Ecto neural progenitor cell (in vitro differentiated cells): ENCODE data around the gene POPDC3.

Source experiments
- DNase-seq: peaks from one replicate; pipeline ENCODE4 v3.0.0-alpha.2; 2018; ENCODE audit warnings: low spot score

Gene POPDC3

DNA sequence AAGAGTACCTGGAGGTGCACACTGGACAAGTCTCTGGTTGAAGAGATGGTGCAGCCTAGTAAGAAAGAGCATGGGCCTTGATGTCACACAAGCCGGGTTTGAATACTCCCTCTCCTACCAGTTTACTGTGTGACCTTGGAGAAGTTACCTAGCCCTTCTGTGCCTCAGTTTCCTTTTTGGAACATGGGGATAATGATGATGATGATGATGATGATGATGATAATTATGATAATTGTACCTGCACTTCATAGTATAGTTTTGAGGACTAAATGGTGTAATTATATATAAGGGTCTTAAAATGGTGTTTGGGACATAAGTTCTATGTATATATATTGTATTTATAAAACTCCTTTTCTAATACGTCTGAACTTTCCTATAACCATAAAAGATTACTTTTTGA is 41.7 kb downstream of the POPDC3 start:
- DNase-seq: no peak

DNA sequence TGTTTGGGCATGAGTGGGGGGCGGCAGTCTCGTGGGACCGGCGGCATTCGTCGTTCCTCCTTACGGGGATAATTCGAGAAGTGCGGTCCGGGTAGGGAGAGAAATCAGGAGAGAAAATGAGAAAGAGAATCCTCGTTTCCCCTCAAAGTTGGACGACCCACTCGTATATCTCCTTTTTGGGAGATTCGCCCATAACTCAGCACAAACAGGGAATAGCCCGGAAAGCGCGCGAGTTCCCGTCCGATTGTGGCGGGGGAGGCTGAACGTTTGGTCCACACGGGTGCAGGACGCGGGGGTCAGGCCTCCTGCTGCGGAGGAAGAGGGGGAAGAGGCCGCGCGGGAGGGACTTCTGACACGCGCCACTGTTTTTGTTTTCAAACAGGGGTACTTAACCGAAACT is 42.4 kb downstream of the POPDC3 start:
- peak; percentile 53 for DNase-seq

GRCh38 chr6:105136431-105137350 is 43.1 kb downstream of the POPDC3 start:
- DNase-seq: peak; percentile 81

DNA sequence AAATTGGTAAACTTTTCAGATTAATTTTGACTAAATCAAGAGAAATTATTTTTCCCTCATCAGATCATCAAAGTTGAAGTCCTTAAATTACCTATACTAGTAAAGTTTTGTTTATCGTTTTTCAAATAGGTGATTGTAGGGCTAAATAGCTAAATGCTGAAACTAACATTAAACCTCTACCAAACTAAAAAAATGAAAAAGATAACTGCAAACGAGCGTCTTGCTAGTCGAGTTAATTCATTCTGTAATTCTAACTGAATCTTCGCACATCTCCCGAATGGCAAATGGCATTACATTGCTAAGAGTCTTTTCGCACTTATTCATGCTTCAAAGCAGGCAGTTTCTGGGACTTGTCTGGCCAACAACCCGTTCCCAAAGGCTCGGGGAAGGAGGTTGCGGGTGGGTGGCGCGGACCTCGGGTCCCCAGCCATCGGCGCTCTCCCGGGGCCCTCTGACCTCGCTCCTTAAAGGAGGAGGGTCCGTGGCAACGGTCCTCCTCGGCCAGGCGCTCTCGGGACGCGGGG is 43.8 kb downstream of the POPDC3 start:
- no peak for DNase-seq

DNA sequence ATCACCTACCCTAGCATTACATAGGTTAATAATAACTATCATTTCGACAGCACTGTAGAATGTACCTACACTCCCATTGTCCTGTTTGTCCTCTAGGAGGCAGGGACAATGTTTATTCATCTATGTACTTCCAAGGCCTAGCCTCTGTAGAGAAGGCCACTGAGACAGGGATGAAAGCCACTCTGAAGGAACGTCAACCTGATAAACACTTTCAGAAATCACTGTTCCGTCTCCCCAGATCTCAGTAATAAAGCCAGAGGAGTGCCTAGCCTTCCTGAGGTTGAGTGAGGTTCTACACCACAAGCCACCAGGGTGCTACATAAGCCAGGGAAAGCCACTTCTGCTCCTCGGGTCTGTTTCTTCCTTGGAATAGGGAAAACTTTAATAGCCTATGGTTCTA is 44.8 kb downstream of the POPDC3 start:
- no peak for DNase-seq

GRCh38 chr6:105122717-105123116 is 57.1 kb downstream of the POPDC3 start:
- no peak for DNase-seq

DNA sequence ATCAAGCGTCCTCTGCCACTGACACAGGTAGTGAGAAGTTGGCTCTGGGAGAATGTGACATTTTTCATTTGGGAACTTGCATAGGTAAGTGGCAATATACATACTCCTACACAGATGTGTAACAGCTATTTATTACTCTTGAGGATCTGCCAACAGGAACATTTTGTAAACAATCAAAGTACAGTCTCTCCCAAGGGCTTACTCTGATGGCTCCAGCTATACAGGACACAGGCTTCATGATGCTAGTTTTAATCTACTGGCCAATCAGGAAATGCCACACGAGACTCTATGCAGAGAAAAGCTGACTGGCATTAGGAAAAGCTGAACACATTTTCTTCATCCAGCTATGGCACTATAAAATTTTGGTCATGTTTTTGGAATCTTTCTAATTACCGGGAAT is 57.8 kb downstream of the POPDC3 start:
- DNase-seq: no peak

- no peak for DNase-seq
Measured at GRCh38 chr6:105120570-105120969, 59.2 kb downstream of the POPDC3 start.

GRCh38 chr6:105116150-105116549 is 63.7 kb downstream of the POPDC3 start:
- no peak for DNase-seq

GRCh38 chr6:105113422-105113821 is 66.4 kb downstream of the POPDC3 start:
- DNase-seq: no peak

- no peak for DNase-seq
Measured at GRCh38 chr6:105112577-105112976, 67.2 kb downstream of the POPDC3 start.

DNA sequence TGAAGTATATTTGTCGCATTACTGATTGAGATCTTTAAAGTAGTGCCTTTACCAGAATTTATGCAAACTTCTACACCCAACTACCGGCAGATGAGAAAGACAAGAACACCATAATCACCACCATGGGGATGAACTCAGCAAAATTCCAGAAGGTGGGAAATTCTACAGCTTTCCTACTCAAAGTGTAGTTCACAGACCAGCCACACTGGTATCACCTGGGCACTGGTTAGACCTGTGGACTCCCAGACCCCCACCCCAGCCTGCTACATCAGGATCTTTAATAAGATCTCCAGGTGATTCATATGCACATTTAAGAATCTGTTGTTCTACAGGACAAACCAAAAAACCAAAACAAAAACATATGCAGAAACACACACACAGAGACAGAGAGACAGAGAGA is 67.9 kb downstream of the POPDC3 start:
- no peak for DNase-seq

DNA sequence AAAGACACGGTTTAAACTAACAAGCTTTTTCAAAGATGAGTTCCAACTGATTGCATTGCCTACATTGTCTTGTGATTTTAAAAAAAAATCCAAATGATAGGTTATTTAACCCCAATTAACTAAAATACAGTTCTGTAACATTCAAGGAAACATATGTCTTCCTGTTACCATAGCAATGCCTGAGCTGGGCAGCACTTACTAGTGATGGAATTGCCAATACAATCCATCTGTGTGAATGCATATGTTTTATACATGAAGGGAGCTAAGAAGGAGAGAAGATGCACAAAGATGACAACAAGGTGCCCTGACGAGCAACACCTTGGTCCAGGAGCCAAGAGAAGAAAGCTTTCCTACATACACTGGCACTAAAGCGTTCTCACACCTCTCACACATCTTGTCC is 68.7 kb downstream of the POPDC3 start:
- DNase-seq: no peak

- DNase-seq: no peak
Measured at GRCh38 chr6:105109955-105110895, 69.6 kb downstream of the POPDC3 start.

GRCh38 chr6:105108631-105109262 is 71.1 kb downstream of the POPDC3 start:
- no peak for DNase-seq
